ENCODE measurements around the gene GLYAT.

GLYAT gene, protein sequence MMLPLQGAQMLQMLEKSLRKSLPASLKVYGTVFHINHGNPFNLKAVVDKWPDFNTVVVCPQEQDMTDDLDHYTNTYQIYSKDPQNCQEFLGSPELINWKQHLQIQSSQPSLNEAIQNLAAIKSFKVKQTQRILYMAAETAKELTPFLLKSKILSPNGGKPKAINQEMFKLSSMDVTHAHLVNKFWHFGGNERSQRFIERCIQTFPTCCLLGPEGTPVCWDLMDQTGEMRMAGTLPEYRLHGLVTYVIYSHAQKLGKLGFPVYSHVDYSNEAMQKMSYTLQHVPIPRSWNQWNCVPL

DNA sequence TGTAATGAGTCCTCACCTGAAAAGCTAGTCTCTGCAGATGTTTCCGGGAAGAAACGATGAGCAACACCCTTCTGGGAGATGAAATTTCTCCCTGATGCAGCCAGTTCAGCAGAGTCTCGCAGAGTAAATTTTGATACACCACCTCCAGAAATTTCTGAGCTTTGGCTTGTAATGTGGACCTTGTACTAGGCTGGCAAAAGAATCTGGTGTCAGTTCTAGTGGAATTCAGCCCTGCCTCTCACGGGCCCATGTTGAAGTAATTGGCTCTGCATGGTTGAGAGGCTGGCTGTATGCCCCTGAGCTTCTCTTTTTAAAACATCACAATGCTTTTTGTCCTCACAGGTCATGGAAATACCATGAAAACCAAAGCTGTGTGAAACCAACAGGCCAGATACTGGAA is at the start of gene GLYAT:
TSS of gene GLYAT (minus strand) at position 125 of the 400 bp plus-strand sequence. CDS start 7,447 bp downstream, outside the sequence.
- Histone ChIP-seq H3K4me2 (ENCODE audit: low read length) (no peak within 1 kb of the TSS), H3K27me3 (ENCODE audit: control insufficient read depth, low read length) (peaks cover 4% of the 10 kb centered on the region; the same call in 1 of the 2 replicates), H3K79me2 (ENCODE audit: control insufficient read depth, low read length) (no peaks in the 10 kb centered on the region), H3F3A (ENCODE audit: control insufficient read depth, insufficient read depth) (no peaks in the 10 kb centered on the region), H3K9me3 (ENCODE audit: control insufficient read depth, insufficient read depth, low read length) (no peaks in the 10 kb centered on the region), H3K9me2 (replicated peaks; ENCODE audit: control insufficient read depth, low read length) (no peaks in the 10 kb centered on the region), H3K4me3 (ENCODE audit: low read length) (no peak within 1 kb of the TSS), H3K27ac (ENCODE audit: low read depth, low read length) (no peak within 1 kb of the TSS), H3K36me3 (ENCODE audit: control insufficient read depth, low read length) (no peaks in the 10 kb centered on the region), H4K20me1 (ENCODE audit: control insufficient read depth, insufficient read depth, low read depth, low read length) (no peaks in the 10 kb centered on the region), H3K4me1 (ENCODE audit: control insufficient read depth, low read length) (peaks cover 4% of the 10 kb centered on the region; the same call in 1 of the 2 replicates)
- TF ChIP-seq, protein P1, sequence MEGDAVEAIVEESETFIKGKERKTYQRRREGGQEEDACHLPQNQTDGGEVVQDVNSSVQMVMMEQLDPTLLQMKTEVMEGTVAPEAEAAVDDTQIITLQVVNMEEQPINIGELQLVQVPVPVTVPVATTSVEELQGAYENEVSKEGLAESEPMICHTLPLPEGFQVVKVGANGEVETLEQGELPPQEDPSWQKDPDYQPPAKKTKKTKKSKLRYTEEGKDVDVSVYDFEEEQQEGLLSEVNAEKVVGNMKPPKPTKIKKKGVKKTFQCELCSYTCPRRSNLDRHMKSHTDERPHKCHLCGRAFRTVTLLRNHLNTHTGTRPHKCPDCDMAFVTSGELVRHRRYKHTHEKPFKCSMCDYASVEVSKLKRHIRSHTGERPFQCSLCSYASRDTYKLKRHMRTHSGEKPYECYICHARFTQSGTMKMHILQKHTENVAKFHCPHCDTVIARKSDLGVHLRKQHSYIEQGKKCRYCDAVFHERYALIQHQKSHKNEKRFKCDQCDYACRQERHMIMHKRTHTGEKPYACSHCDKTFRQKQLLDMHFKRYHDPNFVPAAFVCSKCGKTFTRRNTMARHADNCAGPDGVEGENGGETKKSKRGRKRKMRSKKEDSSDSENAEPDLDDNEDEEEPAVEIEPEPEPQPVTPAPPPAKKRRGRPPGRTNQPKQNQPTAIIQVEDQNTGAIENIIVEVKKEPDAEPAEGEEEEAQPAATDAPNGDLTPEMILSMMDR (IDR thresholded peaks at IDR 0.05; ENCODE audit: low read depth, low read length, poor library complexity, severe bottlenecking), result no peak
- TF ChIP-seq EZH2phosphoT487 (IDR thresholded peaks at IDR 0.05; ENCODE audit: borderline replicate concordance, low read length), result no peak

DNA sequence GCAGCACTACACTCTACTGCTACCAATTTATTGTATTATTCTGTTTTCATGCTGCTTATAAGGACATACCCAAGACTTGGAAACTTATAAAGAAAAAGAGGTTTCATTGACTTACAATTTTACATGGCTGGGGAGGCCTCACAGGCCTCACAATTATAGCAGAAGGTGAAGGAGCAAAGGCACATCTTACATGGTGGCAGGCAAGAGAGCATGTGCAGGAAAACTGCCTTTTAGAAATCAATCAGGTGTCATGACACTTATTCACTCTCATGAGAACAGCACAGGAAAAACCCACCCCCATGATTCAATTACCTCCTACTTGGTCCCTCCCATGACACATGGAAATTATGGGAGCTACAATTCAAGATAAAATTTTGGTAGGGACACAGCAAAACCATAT is 49.6 kb upstream of the GLYAT start:
- Histone ChIP-seq H3K79me2 (ENCODE audit: control insufficient read depth, low read length) (no peaks in the 10 kb centered on the region), H3K27ac (ENCODE audit: low read depth, low read length) (no peak overlapping the region), H3F3A (ENCODE audit: control insufficient read depth, insufficient read depth) (no peaks in the 10 kb centered on the region), H3K4me1 (ENCODE audit: control insufficient read depth, low read length) (no peaks in the 10 kb centered on the region), H3K9me2 (replicated peaks; ENCODE audit: control insufficient read depth, low read length) (no peaks in the 10 kb centered on the region), H3K4me3 (ENCODE audit: low read length) (no peak overlapping the region), H3K4me2 (ENCODE audit: low read length) (no peak overlapping the region), H3K9me3 (ENCODE audit: control insufficient read depth, insufficient read depth, low read length) (peaks cover 6% of the 10 kb centered on the region), H4K20me1 (ENCODE audit: control insufficient read depth, insufficient read depth, low read depth, low read length) (no peaks in the 10 kb centered on the region), H3K27me3 (ENCODE audit: control insufficient read depth, low read length) (0 out of 2 replicates have a peak, but pooled peaks cover 3% of the 10 kb centered on the region), H3K36me3 (ENCODE audit: control insufficient read depth, low read length) (no peaks in the 10 kb centered on the region)
- TF ChIP-seq, protein P1 (IDR thresholded peaks at IDR 0.05; ENCODE audit: low read depth, low read length, poor library complexity, severe bottlenecking), result no peak
- TF ChIP-seq EZH2phosphoT487 (IDR thresholded peaks at IDR 0.05; ENCODE audit: borderline replicate concordance, low read length), result no peak

DNA sequence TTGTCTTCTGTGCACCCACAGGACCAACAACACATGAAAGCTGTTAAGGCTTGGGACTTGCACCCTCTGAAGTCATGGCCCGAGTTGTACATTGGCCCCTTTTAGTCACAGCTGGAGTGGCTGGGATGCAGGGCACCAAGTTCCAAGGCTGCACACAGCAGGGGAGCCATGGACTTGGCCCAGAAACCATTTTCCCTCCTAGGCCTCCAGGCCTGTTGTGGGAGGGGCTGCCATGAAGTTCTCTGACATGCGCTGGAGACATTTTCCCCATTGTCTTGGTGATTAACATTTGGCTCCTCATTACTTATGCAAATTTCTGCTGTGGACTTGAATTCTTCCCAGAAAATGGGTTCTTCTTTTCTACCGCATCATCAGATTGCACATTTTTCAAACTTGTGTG is 48.8 kb upstream of the GLYAT start:
- H3F3A ChIP-seq (ENCODE audit: control insufficient read depth, insufficient read depth), result no peaks in the 10 kb centered on the region
- no peak for TF ChIP-seq EZH2phosphoT487 (IDR thresholded peaks at IDR 0.05; ENCODE audit: borderline replicate concordance, low read length)
- TF ChIP-seq, protein P1 (IDR thresholded peaks at IDR 0.05; ENCODE audit: low read depth, low read length, poor library complexity, severe bottlenecking), result no peak
- 0 out of 2 replicates have a peak, but pooled peaks cover 3% of the 10 kb centered on the region for H3K27me3 ChIP-seq (ENCODE audit: control insufficient read depth, low read length)
- no peak overlapping the region for H3K4me3 ChIP-seq (ENCODE audit: low read length)
- H3K4me2 ChIP-seq (ENCODE audit: low read length), result no peak overlapping the region
- no peaks in the 10 kb centered on the region for H4K20me1 ChIP-seq (ENCODE audit: control insufficient read depth, insufficient read depth, low read depth, low read length)
- H3K79me2 ChIP-seq (ENCODE audit: control insufficient read depth, low read length), result no peaks in the 10 kb centered on the region
- H3K4me1 ChIP-seq (ENCODE audit: control insufficient read depth, low read length), result no peaks in the 10 kb centered on the region
- no peaks in the 10 kb centered on the region for H3K36me3 ChIP-seq (ENCODE audit: control insufficient read depth, low read length)
- no peaks in the 10 kb centered on the region for H3K9me2 ChIP-seq (replicated peaks; ENCODE audit: control insufficient read depth, low read length)
- H3K9me3 ChIP-seq (ENCODE audit: control insufficient read depth, insufficient read depth, low read length), result peaks cover 6% of the 10 kb centered on the region
- no peak overlapping the region for H3K27ac ChIP-seq (ENCODE audit: low read depth, low read length)

Data from DOHH2 (cell line).